NCI-H1105 (cell line): ENCODE measurements around the gene BBLN.

Source experiments
- DNase-seq: peaks from one replicate; lab custom pipeline; 2025; lab: John Stamatoyannopoulos, UW

Gene BBLN

GRCh38 chr9:128145536-128145935 is 14.5 kb upstream of the BBLN start:
- no peak for DNase-seq

GRCh38 chr9:128145951-128146351 is 14.1 kb upstream of the BBLN start:
- DNase-seq, result no peak

GRCh38 chr9:128146591-128147120 is 13.4 kb upstream of the BBLN start:
- no peak for DNase-seq

GRCh38 chr9:128148509-128149000 is 11.5 kb upstream of the BBLN start:
- no peak for DNase-seq

- no peak for DNase-seq
Measured at GRCh38 chr9:128149001-128149701, 10.9 kb upstream of the BBLN start, which contains the start of gene LCN2. TSS of gene LCN2 (plus strand) at chr9:128149453. CDS start at chr9:128149526, 73 bp downstream.

- DNase-seq, result no peak
Measured at GRCh38 chr9:128149951-128150593, 10.0 kb upstream of the BBLN start.

GRCh38 chr9:128150594-128151308 is 9.3 kb upstream of the BBLN start:
- no peak for DNase-seq

- DNase-seq, result no peak
Measured at GRCh38 chr9:128151309-128152132, 8.5 kb upstream of the BBLN start.

GRCh38 chr9:128152133-128153059 is 7.7 kb upstream of the BBLN start:
- no peak for DNase-seq

GRCh38 chr9:128153060-128153946 is 6.8 kb upstream of the BBLN start:
- DNase-seq, result no peak

GRCh38 chr9:128153947-128154695 is 5.9 kb upstream of the BBLN start:
- DNase-seq, result no peak

GRCh38 chr9:128155736-128156500 is 4.1 kb upstream of the BBLN start:
- DNase-seq, result no peak

- no peak for DNase-seq
Measured at GRCh38 chr9:128159522-128159783, 612 bp upstream of the BBLN start.

- no peak for DNase-seq
Measured at GRCh38 chr9:128160603-128160987, 530 bp downstream of the BBLN start.

GRCh38 chr9:128161215-128161902 is 1.3 kb downstream of the BBLN start:
- no peak for DNase-seq

GRCh38 chr9:128162215-128163026 is 2.4 kb downstream of the BBLN start:
- DNase-seq, result no peak

- DNase-seq, result no peak
Measured at GRCh38 chr9:128163027-128163515, 3.0 kb downstream of the BBLN start.
